Psoas muscle (tissue), 8 donors: ENCODE results near the gene FBXL13. TPM values are rescaled to one million over a fixed set of nuclear protein-coding genes. Genes with fewer than 3 reads are reported as not detected.
"Not testable (repeated sequence)": the region's sequence is repeated elsewhere in the genome, so short reads cannot be mapped to it uniquely, and the experiment has no call there.

Experiments used
- ATAC-seq, 4 donors: fragments of 200-7000 bp; cut with Tn5 transposase; one replicate each; pipeline ENCODE4 v1.9.1; 2020; ENCODE audit warnings: moderate library complexity in 3 of 4, mild to moderate bottlenecking in 2 of 4
- DNase-seq, 2 donors: peaks; one replicate each; pipeline ENCODE4 v3.0.0-alpha.2; 2020
- H3K27ac ChIP-seq: fragments of 200-600 bp; one replicate; pipeline ENCODE4 v1.8.0; 2022
- H3K27me3 ChIP-seq, 3 donors: fragments of 200-600 bp in 1 of 3; one replicate each; pipeline versions ENCODE4 v1.6.1 to v1.8.0; 2013 to 2022; ENCODE audit warnings: low read length in 2 of 3, mild to moderate bottlenecking in 2 of 3, moderate library complexity in 1 of 3; ENCODE audit not compliant: insufficient read depth in 3 of 3
- H3K36me3 ChIP-seq, 2 donors: fragments of 200-600 bp in 1 of 2; one replicate each; pipeline versions ENCODE4 v1.6.1 to v1.8.0; 2013 to 2022; ENCODE audit warnings: low read depth in 1 of 2, mild to moderate bottlenecking in 1 of 2, moderate library complexity in 1 of 2; ENCODE audit not compliant: insufficient read depth in 1 of 2
- H3K4me1 ChIP-seq: fragments of 200-600 bp; one replicate; pipeline ENCODE4 v1.8.0; 2022
- H3K4me3 ChIP-seq: fragments of 200-600 bp; one replicate; pipeline ENCODE4 v1.8.0; 2022; ENCODE audit warnings: mild to moderate bottlenecking
- H3K9me3 ChIP-seq: fragments of 200-600 bp; one replicate; pipeline ENCODE4 v1.8.0; 2022
- CTCF ChIP-seq: fragments of 200-600 bp; IDR thresholded peaks from one replicate; pipeline ENCODE4 v1.8.0; 2022; ENCODE audit warnings: antibody characterized with exemption
- WGBS, 3 donors: extraction: QIAGEN DNeasy Blood & Tissue Kit; methylation state at CpG; one replicate each; pipeline versions ENCODE4 v1.1.6 to v1.1.7; 2013; 5-methylcytosine and 5-hydroxymethylcytosine counted together
- intact Hi-C, 2 donors: fragments of 100-400 bp; cut with DNase I; formaldehyde crosslinking; loops; one replicate each; pipeline versions ENCODE4 v1.11.0 to v1.14.2; 2022
- polyA plus RNA-seq, 3 donors: library from polyadenylated mRNA; stranded (reverse); fragments of 200-250 nt; gene quantifications; one replicate each; pipeline ENCODE4 v1.2.3, GENCODE V29; 2013
- total RNA-seq, 4 donors: library from RNA; stranded (reverse); fragmentation: NEBNext Ultra II Directional in 2 of 4; extraction: Animal tissue kit (Norgen Biotek cat#: 25700) in 2 of 4; gene quantifications; one replicate each; pipeline versions ENCODE4 v1.2.1 to v1.2.4, GENCODE V29; 2021 to 2023
- donor health status: healthy with polysubstance abuse.
- donor health status: DM: no; HTN: no; CAD: no; lungs with moderate emphysema.
- donor health status: Bipolar disorder and iron deficiency.
- donor health status: healthy.
- donor health status: DM: yes; HTN: yes; CAD: no.
- donor health status: DM: no; HTN: no; CAD: no.
- donor health status: DM: no; HTN: no; CAD: no.
- donor health status: DM: yes; HTN: yes; CAD: no.

FBXL13 gene
- total and polyA plus RNA-seq, 7 donors, result 0.13 to 0.52 (median 0.28) TPM; not detected in 1

- H3K9me3 ChIP-seq, DNase-seq, H3K36me3 ChIP-seq, H3K4me3 ChIP-seq, H3K4me1 ChIP-seq, intact Hi-C loops, H3K27ac ChIP-seq, H3K27me3 ChIP-seq, ATAC-seq: not testable (repeated sequence)
- WGBS, 3 donors, result 85 to 94% (median 91%) methylated on average over 3 of the region's 3 CpGs
Observed at GRCh38 chr7:103018295-103018694, 56.3 kb downstream of the FBXL13 start.

- no peak for ATAC-seq
- no peak for DNase-seq
- Histone ChIP-seq H3K27ac (no peak overlapping the region), H3K4me1 (no peaks in the 10 kb centered on the region), H3K36me3 (no peaks in the 10 kb centered on the region), H3K27me3 (no peaks in the 10 kb centered on the region), H3K9me3 (peaks cover 3% of the 10 kb centered on the region), H3K4me3 (no peak overlapping the region)
- WGBS, 3 donors, result 71 to 77% (median 74%) methylated on average over 3 of the region's 3 CpGs
- intact Hi-C loops, result no loop called here
- TF ChIP-seq CTCF, result no peak
Observed at GRCh38 chr7:103011650-103012049, 62.9 kb downstream of the FBXL13 start.

- ATAC-seq (no peak), DNase-seq (no peak)
- no peak overlapping the region for H3K27ac ChIP-seq
- WGBS, 3 donors, result 89 to 90% (median 90%) methylated on average over 1 of the region's 1 CpG
- TF ChIP-seq CTCF, result no peak
- H3K36me3 ChIP-seq, result no peaks in the 10 kb centered on the region
- H3K9me3 ChIP-seq, result no peaks in the 10 kb centered on the region
- no peaks in the 10 kb centered on the region for H3K27me3 ChIP-seq
- no peak overlapping the region for H3K4me3 ChIP-seq
- no peaks in the 10 kb centered on the region for H3K4me1 ChIP-seq
- intact Hi-C loops, result no loop called here
Observed at GRCh38 chr7:103010211-103010610, 64.4 kb downstream of the FBXL13 start.

GRCh38 chr7:103009466-103010185 is 65.0 kb downstream of the FBXL13 start:
- intact Hi-C loops, result no loop called here
- TF ChIP-seq CTCF, result no peak
- no peaks in the 10 kb centered on the region for H3K9me3 ChIP-seq
- H3K4me1 ChIP-seq, result no peaks in the 10 kb centered on the region
- WGBS, 3 donors, result 69 to 70% (median 70%) methylated on average over 5 of the region's 5 CpGs
- no peak for DNase-seq
- no peaks in the 10 kb centered on the region for H3K36me3 ChIP-seq
- H3K27ac ChIP-seq, result no peak overlapping the region
- H3K27me3 ChIP-seq, result no peaks in the 10 kb centered on the region
- no peak for ATAC-seq
- no peak overlapping the region for H3K4me3 ChIP-seq

GRCh38 chr7:103003004-103003403 is 71.6 kb downstream of the FBXL13 start:
- Histone ChIP-seq H3K9me3 (peaks cover 13% of the 10 kb centered on the region), H3K4me3 (no peak overlapping the region), H3K27me3 (no peaks in the 10 kb centered on the region), H3K36me3 (no peaks in the 10 kb centered on the region), H3K27ac (no peak overlapping the region), H3K4me1 (no peaks in the 10 kb centered on the region)
- ATAC-seq, result no peak
- intact Hi-C loops, result no loop called here
- TF ChIP-seq CTCF, result no peak
- WGBS, 3 donors, result 79 to 100% (median 95%) methylated on average over 1 of the region's 1 CpG
- no peak for DNase-seq
